Medulla oblongata (tissue), 1 donor: Measurements from ENCODE around the gene FHL3.
"Not testable (repeated sequence)": the region's sequence is repeated elsewhere in the genome, so short reads cannot be mapped to it uniquely, and the experiment has no call there.

Experiments used
- DNase-seq: peaks from one replicate; pipeline ENCODE4 v3.0.0-alpha.2; 2015; ENCODE audit errors: extremely low spot score

Gene FHL3

DNA sequence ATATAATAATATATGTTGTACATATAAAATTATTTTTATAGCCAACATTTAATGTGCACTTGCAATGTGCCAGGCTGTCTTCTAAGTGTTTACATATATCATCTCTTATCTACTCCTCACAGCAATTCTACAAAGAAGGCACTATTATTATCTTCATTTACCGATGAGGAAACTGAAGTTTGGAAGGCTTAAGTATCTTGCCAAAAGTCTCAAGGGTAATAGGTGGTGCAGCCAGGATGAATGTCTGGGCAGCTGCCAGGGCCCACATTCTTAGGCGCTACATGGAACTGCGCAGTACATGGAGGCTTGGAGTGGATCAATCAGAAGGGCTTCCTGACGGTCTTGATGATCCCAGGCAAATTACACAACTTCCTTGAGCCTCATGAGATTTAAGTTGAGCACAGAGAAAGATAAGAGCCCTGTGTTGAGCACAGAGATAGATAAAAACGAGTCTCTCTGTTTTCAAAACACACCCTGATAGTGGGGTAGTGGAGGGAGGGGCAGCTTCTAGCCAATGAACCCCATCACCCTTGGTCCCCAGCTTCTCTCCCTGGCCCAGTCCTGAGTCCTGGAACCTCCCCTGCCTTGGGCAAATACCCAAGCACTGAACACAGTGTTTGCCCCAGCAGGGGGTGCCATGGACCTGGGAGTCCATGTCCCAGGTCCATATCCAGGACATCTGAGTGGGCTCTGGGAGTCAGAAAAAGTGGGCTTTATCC lies 32.1 kb upstream of the FHL3 start:
- no peak for DNase-seq

DNA sequence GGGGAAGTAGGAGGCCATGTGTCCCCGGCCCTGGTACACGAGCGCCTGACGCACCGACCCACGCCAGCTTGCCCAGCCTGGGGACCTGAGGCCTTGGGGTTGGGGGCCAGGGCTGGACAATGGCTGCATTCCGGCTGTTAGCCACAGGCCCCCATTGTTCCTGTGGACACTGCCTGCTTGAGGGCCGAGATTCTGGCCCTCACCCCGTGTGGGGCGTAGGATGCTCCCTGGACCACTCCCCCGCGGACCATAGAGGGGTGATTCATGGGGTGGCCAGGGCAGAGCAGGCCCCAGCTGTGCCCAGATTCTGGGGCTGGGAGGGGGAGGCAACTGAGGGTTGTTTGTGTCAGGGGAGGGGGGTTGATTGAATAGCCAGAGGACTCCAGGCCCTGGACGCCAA lies 29.6 kb upstream of the FHL3 start:
- no peak for DNase-seq

DNA sequence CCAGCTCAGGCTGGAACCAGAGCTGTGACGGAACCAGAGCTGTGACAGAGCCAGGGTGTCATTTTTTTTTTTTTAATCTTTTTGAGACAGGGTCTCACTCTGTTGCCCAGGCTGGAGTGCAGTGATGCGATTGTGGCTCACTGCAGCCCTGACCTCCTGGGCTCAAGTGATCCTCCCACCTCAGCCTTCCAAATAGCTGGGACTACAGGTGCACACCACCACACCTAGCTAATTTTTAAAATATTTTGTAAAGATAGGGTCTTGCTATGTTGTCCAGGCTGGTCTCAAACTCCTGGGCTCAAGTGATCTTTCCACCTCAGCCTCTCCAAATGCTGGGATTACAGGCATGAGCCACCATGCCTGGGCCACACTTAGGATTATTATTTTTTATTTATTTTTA lies 27.7 kb upstream of the FHL3 start:
- DNase-seq = not testable (repeated sequence)

DNA sequence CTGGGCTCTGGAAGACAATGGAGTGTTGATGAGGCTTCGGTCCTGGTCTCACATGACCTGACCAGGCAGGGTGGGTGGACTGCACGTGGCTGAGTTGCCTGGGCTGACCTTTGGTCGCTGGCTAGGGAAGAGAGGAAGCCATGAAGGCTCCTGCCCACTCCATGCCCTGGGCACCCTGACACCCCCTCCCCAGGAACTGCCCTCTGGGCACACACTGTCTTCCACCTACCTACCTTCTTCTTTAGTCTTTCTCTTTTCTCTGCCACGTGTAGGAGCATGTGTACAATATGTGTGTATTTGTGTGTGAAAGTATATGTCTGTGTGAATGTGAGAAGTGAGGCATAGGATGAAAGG lies 26.2 kb upstream of the FHL3 start:
- no peak for DNase-seq

DNA sequence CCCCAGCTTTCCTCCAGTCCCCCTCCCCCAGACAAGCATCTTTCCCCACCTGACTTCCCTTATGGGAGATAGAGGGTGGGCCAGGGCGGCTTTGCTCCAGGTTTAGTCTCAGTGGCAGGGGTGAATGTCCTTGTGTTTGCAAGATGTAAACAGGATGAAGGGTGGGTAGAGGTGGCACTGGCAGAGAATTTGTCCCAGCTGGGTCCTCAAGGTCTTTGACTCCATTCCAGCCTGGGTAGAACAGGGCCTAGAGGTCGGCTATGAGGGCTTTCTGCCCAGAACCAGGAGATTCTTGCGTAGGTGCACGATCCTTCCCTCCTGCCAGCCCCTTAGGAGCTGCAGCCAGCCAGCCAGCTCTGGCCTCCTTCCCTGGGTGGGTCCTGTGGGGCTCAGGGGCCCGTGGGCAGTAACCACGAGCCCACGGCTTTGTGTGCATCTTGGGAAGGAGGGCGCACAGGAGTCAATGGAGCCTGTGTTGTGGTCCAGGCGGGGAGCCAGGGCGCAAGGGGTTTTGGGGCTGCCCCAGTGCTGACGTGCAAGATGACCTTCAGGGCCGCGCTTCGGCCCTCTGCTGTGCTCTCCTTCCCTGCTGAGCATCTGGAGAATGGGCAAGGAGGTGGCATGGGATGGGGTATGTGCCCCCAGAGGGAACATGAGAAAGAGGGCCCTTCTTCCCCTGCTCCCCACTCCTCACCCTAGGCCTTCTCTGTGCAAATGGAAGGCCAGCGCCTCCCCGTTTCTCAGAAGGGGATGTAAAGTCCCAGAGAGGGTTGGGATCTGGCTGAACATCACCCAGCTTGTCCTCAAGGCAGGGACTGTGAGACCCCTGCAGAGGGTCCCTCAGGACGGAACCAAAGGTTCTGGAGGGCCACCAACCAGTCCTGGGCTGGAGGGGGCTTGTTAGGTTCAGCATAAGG lies 25.5 kb upstream of the FHL3 start:
- DNase-seq = no peak

DNA sequence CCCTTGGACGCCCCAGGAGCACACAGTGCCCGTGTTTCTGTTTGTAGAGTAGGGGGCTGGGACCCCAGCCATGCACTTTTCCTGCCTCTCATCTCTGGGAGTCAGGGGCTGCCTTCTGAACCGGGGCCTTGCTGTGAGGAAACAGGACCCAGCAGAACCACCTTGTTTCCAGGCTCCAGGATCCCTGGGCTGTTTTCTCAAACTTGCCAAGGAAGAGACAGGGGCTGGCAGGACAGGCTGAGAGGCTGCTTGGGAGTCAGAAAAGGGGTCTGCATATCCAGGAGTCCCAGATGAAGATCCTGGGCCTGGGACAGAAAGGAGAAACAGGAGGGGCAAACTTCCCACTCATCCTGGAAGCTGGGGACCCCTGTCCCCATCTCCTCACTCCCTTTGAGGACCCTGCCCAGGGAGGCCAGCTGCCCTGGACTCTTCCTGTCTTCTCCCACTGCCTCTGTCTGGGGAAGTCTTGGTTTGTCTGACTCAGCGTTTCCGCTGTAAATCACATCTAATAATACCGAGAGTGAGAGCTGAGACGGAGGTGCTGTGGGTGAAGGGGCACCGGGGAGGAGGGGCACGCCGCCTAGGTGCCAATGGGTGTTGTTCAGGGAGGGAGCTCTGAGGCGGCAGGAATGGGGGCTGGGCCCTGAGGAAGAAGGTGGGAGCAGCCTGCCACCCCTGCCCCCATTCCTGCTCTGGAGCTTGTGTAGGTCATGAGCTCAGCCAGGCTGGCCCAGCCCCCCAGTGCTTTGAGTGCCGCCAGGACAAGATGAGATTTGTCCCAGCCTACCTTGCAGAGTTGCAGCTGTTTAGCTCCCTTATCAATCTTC lies 24.6 kb upstream of the FHL3 start:
- peak; percentile 54 for DNase-seq

DNA sequence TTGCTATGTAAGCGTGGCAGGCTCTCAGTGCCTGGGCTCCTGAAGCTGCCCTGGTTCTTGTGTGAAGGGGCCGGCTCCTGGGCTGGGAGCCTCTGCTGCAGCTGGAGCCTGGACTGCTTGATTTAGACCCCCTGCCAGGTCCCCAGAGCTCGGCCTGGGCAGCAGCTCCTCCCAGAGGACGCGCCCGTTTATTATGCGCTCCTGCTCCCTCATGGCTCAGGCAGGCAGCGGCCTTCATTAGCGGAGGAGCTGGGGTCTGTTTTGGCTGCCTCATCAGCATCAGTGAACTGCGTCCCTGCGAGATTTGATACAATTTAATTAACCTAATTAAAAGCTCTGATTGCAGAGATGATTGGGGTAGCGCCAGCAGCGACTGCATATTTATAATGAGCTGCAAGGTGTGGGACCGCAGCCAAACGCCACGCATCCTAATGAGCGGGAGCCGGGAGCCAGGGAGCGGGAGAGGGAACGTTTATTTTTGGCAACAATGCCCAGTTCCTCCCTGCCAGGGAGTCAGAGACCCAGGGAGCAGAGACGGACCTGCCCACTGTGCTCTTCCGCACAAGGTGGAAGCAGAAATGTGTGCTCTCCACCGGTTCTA lies 23.9 kb upstream of the FHL3 start:
- DNase-seq = peak; percentile 22

DNA sequence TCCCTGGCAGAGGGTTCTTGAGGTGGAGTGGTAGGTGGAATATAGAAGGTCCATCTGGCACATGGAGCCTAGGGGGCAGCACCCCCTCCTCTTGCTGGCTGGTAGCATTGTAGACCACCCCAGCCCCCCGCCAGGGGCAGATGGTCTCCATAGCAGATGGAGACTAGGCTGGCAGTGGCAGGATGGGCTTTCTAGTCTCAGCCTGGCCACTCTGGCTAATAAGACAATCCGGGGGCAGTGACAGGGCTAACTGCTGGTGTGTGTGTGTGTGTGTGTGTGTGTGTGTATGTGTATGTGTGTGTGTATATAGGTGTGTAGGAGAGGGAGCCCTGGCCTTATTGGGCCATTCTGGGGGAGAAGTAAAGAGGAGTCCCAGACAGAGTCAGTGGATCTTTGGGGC lies 23.4 kb upstream of the FHL3 start:
- no peak for DNase-seq

DNA sequence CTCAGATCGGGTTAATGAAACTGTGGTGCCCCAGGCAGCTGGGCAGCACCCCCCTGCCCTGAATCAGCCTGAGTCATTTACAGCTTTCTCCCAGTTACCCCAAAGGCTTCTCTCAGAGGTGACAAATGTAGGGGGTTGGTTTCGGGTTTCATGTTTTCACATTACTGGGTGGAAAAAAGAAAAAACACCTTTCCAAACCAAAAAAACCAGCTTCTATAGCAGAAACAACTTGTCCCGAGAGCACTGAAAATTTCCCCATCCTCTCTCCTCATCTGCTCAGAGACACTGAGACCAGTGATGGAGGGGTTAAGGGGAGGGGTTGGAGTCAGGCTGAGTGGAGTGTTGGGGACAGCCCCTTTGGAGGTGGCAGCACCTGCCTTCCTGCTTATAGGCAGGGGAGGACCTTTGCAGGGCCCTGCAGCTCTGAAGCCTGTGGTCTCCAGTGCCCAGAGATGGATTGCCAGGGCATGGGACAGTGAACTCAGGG lies 22.8 kb upstream of the FHL3 start:
- DNase-seq = no peak

DNA sequence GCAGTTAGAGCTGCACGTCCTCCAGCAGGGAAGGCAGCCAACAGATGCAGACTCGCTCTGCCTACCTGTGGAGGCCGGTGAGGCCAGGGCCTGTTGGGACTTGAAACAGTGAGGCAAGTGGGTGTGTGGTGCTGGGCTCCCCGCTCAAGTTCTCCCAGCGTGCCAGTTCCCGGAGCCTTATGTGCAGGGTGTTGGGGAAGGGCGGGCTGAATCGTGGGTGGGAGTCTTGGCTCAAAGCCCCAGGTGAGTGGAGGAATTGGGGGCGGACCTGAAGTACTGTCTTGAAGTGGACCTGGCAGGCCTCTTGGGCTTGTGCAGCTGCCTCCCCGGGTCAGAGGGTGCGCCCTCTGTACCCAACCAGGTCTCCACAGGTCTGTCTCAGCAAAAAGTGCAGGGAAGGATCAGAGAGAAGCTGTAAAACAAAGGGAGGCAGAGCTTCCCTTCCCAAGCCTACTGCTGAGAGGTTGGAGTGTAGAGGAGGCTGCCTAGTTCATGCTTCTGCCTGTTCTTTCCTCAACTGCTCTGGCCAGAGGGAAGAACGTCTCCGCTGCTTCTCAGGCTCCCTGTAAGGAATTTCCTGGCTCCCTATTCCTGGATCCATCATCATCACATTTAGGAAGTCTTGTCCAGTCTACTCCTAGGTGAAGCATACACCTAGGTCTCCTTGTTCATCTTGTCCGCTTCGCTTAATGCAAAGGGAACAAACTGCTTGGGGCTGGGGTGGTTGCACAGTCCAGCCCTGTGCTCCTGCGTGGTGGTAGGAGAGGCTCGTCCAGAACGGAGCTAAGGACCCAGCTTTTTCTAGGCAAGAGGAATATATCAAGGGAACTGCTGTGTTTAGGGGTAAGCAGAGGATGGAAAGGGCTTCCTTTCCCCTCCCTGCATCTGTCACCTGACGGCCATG lies 22.1 kb upstream of the FHL3 start:
- DNase-seq = no peak

DNA sequence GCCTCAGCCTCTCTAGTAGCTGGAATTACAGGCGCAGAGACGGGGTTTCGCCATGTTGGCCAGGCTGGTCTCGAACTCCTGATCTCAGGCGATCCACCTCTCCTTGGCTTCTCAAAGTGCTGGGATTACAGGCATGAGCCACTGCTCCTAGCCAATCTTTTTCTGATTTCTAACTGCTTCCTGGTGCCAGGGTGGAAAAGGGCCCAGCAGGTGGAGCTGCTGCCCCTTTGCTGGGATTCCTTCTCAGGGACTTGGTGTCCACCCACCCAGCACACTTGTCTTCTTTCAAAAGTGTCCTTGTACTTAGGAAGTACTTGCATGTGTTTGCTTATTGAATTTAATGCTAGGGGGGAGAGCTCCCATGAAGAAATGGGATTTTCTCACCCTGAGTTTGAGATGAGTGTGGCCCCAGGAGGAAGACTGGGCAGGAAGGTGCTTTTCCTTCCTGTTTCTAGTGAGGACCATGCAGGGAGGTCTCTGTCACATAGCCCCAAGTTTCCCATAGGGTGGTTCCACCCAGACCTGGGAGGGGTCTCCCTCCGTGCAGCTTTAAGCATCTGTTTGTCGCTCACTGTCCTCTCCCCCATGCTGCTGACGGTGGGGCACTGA lies 21.4 kb upstream of the FHL3 start:
- DNase-seq = peak; percentile 57

DNA sequence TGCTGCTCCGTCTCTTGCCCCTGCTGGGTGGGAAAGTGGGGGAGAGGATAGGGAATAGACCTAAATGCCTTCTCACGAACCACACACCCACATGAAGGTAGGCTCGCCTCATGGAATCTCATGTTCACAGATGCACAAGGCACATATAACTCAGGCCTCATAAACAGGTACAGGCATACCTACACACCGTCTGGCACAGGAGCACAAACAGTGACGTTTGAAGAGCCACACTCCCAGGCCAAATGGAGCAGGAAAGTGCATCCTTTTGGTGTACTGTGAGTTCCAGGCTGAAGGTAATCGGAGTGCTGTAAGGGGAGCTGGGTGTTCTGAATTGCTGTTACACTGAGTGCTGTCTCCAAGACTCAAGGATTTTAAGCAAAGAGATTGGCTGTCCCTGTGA lies 20.4 kb upstream of the FHL3 start:
- no peak for DNase-seq

DNA sequence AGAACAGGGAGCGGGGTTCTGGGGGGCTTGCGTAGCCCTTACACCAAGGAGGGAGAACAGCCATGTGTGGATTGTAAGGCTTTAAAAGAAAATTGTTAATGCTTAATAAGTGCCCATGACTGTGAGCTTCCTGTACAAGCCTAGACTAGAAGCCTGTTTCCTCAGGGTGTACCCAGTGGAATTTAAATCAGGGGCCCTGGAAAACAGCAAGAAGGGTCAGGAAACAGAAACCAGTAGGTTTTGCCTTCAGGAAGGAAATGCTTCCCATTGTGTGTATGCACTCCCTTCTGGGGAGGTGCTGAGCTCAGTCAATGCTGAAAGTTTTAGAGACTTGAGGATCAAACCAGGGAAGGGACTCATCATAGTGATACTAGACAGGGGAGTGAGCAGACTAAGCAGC lies 19.9 kb upstream of the FHL3 start:
- DNase-seq = no peak

DNA sequence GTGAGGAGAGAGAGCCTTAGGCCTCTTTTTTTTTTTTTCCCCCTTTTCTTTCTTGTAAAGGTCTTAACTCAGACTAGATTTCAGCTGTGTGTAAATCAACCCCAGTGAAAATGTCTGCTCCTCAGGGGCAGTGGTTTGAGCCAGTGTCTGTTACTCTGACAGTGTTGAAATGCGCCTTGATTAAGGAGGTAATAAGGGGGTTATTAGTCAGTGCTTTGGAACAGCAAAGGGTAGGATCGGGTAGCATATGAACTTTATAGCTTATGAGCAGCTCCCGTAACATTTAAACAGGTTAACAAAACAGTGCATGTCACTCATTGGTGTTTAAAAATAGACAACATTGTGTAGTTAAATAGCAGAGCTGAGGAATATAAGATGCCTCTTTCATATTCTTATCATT lies 17.5 kb upstream of the FHL3 start:
- no peak for DNase-seq

DNA sequence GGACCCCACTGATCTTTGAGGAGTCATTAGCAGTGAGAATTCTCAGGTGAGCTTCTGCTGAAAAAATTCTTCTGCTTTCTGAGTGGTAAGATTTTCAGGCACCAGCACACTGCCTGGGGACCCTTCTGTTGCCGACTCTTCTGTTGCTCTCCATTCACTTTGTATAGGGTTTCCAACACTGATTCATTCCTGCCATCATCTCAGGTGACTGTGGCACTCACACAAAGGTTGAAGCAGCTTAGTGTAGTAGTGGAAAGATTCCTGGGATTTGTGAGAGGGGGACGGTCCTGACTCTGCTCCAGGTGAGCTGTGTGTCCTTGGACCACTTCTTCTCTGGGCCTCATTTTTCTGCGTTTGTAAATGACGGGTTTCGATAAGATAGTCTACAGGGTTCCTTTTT lies 16.7 kb upstream of the FHL3 start:
- DNase-seq = no peak

DNA sequence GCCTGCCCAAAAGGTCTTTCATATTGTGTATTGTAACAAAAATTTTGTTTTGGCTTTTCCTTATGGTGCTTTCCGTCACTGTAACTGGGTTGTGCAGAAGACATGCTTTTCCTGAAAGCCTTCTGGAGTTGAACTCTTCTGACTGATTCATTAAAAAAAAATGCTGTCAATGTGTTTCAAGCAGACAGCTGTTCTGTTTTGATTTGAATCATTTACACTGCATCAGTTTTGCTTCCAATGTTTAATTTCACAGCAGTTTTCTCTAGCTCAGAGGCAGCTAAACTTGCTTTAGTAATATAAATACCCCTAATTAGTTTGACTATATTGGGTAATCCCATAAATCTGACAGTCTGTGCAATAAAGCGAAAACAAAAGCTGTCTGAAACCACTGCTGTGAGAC lies 15.1 kb upstream of the FHL3 start:
- no peak for DNase-seq

DNA sequence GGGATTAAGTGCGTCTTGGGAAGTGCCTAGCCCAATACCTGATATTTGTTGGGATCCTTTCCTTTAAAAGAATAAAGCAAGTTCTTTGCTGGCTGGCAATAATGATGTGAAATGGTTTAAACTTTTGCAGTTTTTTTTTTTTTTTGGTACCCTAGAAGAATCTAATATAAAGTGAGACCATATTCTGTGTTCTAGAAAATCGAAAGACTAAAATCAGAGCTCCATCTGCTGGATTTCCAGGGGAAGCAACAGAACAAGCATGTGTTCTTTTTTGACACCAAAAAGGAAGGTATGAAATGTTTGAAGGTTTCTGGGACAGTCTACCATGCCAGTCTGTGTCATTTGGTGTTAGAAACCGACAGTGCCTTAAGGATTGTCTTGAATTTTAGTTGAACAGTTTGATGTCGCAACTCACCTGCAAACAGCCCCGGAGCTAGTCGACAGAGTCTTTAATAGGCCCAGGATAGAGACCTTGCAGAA lies 13.6 kb upstream of the FHL3 start:
- no peak for DNase-seq

DNA sequence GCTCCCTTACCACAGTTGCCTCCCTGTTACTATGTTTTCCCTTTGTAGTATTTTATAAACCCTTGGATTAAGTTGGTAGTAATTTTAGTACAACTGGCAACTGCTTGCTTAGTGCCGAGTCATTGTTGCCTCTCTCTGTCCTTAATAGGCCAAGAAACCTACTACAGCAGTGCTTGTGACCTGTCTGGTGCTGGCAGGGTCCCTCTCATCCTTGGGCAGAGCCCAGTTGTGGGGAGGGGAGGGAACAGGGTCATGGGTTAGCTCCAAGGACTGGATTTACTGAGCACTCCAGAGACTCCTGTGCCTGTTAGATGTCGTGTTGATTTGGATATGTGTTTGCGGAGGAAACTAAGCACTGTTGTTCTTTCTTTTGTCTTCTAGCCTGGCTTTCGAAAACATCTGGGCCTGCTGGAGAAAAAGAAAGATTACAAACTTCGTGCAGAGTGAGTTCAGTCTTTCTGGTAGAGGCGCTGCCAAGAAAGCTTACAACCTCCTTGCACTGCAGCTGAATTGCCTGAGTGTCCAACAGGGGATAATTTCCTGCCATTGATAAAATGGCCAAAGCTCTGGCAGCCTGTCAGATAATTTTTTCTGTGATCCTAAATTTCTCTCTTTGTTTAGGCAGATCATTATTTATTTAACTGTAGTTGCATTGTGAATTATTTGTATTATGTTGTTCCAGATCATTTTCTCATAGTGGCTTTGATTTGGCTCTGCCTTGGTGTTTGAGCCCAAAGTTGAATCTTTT lies 10.8 kb upstream of the FHL3 start:
- peak; percentile 47 for DNase-seq

DNA sequence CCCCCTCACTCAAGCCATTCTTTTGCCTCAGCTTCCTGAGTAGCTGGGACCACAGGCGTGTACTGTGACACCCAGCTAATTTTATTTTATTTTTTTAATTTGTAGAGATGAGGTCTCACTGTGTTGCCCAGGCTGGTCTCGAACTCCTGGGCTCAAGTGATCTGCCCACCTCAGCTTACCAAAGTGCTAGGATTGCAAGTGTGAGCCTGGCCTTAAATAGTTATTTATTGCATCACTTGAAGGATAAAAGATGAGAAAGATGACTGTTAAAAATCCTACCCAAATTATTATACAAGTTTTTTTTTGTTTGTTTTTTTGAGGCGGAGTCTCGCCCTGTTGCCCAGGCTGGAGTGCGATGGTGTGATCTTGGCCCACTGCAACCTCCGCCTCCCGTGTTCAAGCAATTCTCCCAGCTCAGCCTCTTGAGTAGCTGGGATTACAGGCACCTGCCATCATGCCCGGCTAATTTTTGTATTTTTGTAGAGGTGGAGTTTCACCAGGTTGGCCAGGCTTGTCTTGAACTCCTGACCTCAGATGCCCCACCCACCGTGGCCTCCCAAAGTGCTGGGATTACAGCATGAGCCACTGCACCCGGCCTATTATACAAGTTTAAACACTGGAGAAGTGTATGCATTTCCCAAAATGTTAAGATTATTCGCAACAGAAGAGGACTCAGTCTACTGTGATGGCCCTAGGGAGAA lies 9.6 kb upstream of the FHL3 start:
- no peak for DNase-seq
